Measurements from ENCODE around the gene FAM181B.

FAM181B gene

GRCh38 chr11:82733444-82734119 lies at the start of gene FAM181B:
TSS of gene FAM181B (minus strand) at chr11:82733864. CDS start at chr11:82733729, 135 bp downstream.
- DNase-seq (ENCODE audit: low read depth in 2 of 2): peak in 1 of 2 donors; percentile 28

- DNase-seq (ENCODE audit: low read depth in 2 of 2): no peak
Observed at GRCh38 chr11:82782825-82783374, 49.2 kb upstream of the FAM181B start.

GRCh38 chr11:82778776-82779175 lies 45.1 kb upstream of the FAM181B start:
- DNase-seq (ENCODE audit: low read depth in 2 of 2): no peak

GRCh38 chr11:82776377-82776776 lies 42.7 kb upstream of the FAM181B start:
- no peak for DNase-seq (ENCODE audit: low read depth in 2 of 2)

- DNase-seq (ENCODE audit: low read depth in 2 of 2): no peak
Observed at GRCh38 chr11:82775736-82776346, 42.2 kb upstream of the FAM181B start.

- no peak for DNase-seq (ENCODE audit: low read depth in 2 of 2)
Observed at GRCh38 chr11:82775218-82775617, 41.6 kb upstream of the FAM181B start.

GRCh38 chr11:82771781-82772180 lies 38.1 kb upstream of the FAM181B start:
- DNase-seq (ENCODE audit: low read depth in 2 of 2): no peak

GRCh38 chr11:82767123-82767522 lies 33.5 kb upstream of the FAM181B start:
- no peak for DNase-seq (ENCODE audit: low read depth in 2 of 2)

- no peak for DNase-seq (ENCODE audit: low read depth in 2 of 2)
Observed at GRCh38 chr11:82765466-82766034, 31.9 kb upstream of the FAM181B start.

GRCh38 chr11:82763167-82763566 lies 29.5 kb upstream of the FAM181B start:
- no peak for DNase-seq (ENCODE audit: low read depth in 2 of 2)

GRCh38 chr11:82759649-82760048 lies 26.0 kb upstream of the FAM181B start:
- DNase-seq (ENCODE audit: low read depth in 2 of 2): no peak

- DNase-seq (ENCODE audit: low read depth in 2 of 2): no peak
Observed at GRCh38 chr11:82757660-82758357, 24.1 kb upstream of the FAM181B start.

- no peak for DNase-seq (ENCODE audit: low read depth in 2 of 2)
Observed at GRCh38 chr11:82756765-82757639, 23.3 kb upstream of the FAM181B start.

- DNase-seq (ENCODE audit: low read depth in 2 of 2): no peak
Observed at GRCh38 chr11:82754410-82754809, 20.7 kb upstream of the FAM181B start.

- no peak for DNase-seq (ENCODE audit: low read depth in 2 of 2)
Observed at GRCh38 chr11:82753921-82754320, 20.3 kb upstream of the FAM181B start.

- DNase-seq (ENCODE audit: low read depth in 2 of 2): no peak
Observed at GRCh38 chr11:82752801-82753200, 19.1 kb upstream of the FAM181B start.

GRCh38 chr11:82750643-82751139 lies 17.0 kb upstream of the FAM181B start:
- no peak for DNase-seq (ENCODE audit: low read depth in 2 of 2)

GRCh38 chr11:82747471-82747870 lies 13.8 kb upstream of the FAM181B start:
- DNase-seq (ENCODE audit: low read depth in 2 of 2): no peak

- DNase-seq (ENCODE audit: low read depth in 2 of 2): no peak
Observed at GRCh38 chr11:82738091-82738490, 4.4 kb upstream of the FAM181B start.

GRCh38 chr11:82734120-82734479 lies 436 bp upstream of the FAM181B start:
- DNase-seq (ENCODE audit: low read depth in 2 of 2): no peak

Data from stimulated activated CD4-positive, alpha-beta T cell treated with anti-CD3 and anti-CD28 coated beads, Interleukin-1b, Interleukin-23, amount 100 ng/mL, for 4 hours (primary cell).